AG09319 (cell line): ENCODE measurements around the gene CHST12.
"Not testable (repeated sequence)": the region's sequence is repeated elsewhere in the genome, so short reads cannot be mapped to it uniquely, and the experiment has no call there.

Experiments used
- DNase-seq: peaks from one replicate; pipeline ENCODE4 v3.0.0-alpha.2; 2010; ENCODE audit warnings: low read depth; ENCODE audit errors: extremely low read depth
- TF ChIP-seq, protein P1 (sequence below): IDR thresholded peaks from 2 replicates; pipeline ENCODE4 v1.5.1; 2011; ENCODE audit warnings: low read depth, mild to moderate bottlenecking, inconsistent platforms, low read length, moderate library complexity

Gene CHST12

DNA sequence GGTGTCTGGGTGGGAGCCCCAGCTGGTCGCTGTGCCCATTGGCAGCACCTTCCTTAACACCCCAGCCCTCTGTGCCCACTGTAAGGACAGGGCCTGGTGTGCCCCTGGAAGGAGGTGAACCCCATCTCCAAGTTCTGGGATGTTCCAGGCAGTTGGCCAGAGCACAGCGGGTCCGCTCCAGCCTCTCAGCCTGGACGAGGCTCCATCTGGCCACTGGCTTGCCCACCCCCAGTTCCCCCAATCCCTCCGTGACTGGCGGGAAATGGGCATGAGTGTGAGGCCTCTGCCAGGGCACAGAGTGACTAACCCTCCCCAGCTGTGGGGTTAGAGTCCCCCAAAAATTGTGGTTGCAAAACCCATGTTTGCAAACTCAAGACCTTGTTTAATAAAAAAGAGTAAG is 57.2 kb downstream of the CHST12 start:
- DNase-seq, result no peak
- TF ChIP-seq, protein P1, sequence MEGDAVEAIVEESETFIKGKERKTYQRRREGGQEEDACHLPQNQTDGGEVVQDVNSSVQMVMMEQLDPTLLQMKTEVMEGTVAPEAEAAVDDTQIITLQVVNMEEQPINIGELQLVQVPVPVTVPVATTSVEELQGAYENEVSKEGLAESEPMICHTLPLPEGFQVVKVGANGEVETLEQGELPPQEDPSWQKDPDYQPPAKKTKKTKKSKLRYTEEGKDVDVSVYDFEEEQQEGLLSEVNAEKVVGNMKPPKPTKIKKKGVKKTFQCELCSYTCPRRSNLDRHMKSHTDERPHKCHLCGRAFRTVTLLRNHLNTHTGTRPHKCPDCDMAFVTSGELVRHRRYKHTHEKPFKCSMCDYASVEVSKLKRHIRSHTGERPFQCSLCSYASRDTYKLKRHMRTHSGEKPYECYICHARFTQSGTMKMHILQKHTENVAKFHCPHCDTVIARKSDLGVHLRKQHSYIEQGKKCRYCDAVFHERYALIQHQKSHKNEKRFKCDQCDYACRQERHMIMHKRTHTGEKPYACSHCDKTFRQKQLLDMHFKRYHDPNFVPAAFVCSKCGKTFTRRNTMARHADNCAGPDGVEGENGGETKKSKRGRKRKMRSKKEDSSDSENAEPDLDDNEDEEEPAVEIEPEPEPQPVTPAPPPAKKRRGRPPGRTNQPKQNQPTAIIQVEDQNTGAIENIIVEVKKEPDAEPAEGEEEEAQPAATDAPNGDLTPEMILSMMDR, result no peak

DNA sequence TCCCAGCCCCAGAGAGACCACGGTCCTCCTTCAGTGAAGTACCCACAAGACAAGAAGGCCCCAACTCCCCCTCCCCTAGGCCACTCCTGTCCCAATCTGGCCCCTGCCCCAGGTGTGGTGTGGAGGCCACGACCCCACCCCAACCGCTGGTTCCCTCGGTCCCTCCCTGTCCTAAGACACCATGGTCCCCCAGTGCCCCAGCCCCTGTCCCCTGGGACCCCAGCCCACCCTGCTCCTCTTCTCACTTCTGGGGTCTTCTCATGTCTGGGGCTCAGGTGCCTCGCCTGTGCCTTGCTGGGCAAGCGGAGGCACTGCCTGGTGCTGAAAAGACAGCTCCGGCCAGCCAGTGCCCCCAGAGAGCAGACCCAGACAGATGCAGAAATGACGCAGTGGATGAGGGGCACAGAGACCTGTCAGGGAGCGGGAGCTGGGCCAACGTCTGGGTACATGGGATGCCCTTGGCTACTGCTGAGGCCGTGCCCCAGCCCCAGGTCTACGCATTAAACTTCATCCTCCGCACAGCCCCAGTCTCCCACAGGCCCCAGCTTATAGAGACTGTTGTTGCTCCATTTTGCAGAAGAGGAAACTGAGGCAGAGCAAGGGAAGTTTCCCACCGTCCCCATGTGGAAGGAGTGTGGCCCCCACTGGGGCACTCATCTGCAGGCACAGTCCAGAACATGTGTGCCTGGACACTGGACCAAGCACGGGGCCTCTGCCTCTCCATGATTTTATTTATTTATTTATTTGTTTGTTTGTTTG is 58.0 kb downstream of the CHST12 start:
- TF ChIP-seq, protein P1, result no peak
- DNase-seq, result no peak

DNA sequence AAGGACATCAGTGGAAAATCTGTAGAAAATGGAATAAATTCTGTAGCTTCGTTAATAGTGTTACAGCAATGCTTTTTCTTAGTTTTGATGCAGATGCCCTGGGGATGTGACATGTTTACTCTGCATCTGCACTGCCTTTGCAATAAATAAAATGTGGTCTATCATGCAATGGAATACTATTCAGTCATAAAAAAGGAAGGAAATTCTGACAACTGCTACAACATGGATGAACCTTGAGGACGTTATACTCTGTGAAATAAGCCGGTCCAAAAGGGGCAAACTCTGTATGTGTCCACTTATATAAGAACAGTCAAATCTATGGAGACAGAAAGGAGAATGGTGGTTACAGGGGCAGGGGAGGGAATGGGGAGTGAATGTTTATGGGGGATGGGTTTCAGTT is 59.3 kb downstream of the CHST12 start:
- TF ChIP-seq, protein P1, result no peak
- DNase-seq, result no peak

DNA sequence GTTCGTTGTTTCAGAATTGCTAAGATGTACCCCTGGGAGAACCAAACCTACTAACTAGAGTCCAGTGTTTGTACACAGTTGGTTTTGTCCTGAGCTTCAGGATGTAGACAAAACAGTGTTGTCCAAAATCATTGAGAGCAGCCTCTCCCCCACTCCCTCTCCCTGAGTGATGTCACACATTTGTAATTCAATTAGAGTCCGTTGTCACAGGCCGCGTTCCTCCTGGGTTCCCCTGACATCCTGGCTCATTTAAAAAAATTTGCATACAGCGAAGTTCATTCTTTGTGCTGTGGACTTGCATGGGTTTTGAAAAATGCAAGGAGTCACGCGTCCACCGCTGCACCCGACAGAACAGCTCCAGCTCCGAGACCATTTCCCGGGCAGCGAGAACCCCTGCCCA is 62.5 kb downstream of the CHST12 start:
- no peak for DNase-seq
- TF ChIP-seq, protein P1, result no peak

DNA sequence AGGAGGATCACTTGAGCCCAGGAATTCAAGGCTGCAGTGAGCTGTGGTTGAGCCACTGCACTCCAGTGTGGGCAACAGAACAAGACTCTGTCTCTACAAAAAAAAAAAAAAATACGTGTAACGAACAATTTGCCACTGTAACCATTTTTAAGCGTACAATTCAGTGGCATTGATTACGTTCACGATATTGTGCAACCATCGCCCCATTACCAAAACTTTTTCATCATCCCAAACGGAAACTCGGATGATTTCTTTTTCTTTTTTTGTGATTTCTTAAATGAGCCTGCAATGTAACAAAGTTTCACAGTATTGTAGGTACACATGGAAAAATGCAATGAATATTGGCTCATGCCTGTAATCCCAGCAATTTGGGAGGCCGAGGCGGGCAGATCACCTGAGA is 63.3 kb downstream of the CHST12 start:
- TF ChIP-seq, protein P1, result no peak
- DNase-seq, result no peak

DNA sequence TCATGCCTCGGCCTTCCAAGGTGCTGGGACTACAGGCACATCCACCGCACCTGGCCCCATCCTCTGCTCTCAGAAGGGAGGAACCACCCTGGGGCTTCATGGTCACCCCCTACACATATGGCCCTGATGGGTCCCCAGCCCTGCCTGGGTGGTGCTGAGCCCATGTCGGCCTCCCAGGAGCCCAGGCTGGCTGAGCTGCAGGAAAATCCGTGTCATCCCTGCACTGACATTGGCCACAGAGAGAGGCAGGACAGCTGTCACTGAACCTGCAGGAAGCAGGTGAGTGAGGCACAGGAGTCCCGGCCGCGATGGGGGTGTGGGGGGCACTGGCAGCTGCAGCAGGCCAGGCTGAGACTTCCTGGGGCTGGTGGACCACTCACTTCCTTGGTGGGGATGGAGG is 64.8 kb downstream of the CHST12 start:
- TF ChIP-seq, protein P1, result no peak
- DNase-seq, result no peak

DNA sequence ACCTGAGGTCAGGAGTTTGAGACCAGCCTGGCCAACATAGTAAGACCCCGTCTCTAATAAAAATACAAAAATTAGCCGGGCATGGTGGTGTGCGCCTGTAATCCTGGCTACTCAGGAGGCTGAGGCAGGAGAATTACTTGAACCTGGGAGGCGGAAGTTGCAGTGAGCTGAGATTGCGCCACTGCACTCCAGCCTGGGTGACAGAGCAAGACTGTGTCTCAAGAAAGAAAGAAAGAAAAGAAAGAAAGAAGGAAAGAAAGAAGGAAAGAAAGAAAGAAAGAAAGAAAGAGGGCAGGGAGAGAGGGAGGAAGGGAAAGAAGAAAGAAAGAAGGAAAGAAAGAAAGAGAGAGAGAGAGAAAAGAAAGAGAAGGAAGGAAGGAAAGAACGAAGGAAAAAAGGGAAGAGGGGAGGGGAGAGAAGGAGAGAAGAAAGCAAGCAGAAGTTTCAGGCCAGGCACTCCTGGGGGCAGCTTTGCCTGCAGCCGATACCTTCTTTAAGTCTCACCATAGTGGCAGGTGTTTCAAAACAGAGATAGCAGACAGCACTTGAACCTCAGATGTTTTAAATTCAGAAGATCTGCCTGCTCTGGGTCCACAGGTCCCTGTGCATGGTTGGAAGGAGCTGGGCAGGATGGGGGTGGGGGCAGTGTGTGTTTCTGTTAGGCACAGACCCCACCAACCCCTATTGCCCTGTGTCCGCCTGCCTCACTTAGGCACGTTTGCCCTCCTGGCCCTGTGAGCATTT is 66.2 kb downstream of the CHST12 start:
- not testable (repeated sequence) for DNase-seq
